Osteocyte (in vitro differentiated cells): Measurements from ENCODE around the gene KCNQ5. TPM values are rescaled to one million over a fixed set of nuclear protein-coding genes. Genes with fewer than 3 reads are reported as not detected.

ENCODE experiments used
- DNase-seq: peaks from one replicate; pipeline ENCODE4 v3.0.0; 2021; ENCODE audit warnings: mixed read lengths; ENCODE audit not compliant: unreplicated experiment; ENCODE audit errors: extremely low spot score
- H3K27ac Mint-ChIP-seq: one replicate; pipeline ENCODE4 v1.8.0; 2021; ENCODE audit warnings: mild to moderate bottlenecking, mixed read lengths; ENCODE audit not compliant: unreplicated experiment
- H3K27me3 Mint-ChIP-seq: one replicate; pipeline ENCODE4 v1.8.0; 2021; ENCODE audit warnings: mixed read lengths; ENCODE audit not compliant: unreplicated experiment
- H3K36me3 Mint-ChIP-seq: one replicate; pipeline ENCODE4 v1.8.0; 2021; ENCODE audit warnings: mixed read lengths; ENCODE audit not compliant: unreplicated experiment
- H3K4me1 Mint-ChIP-seq: one replicate; pipeline ENCODE4 v1.8.0; 2021; ENCODE audit warnings: mixed read lengths; ENCODE audit not compliant: unreplicated experiment
- H3K4me3 Mint-ChIP-seq: one replicate; pipeline ENCODE4 v1.8.0; 2021; ENCODE audit warnings: mild to moderate bottlenecking, moderate library complexity, mixed read lengths; ENCODE audit not compliant: unreplicated experiment
- H3K9me3 Mint-ChIP-seq: one replicate; pipeline ENCODE4 v1.8.0; 2021; ENCODE audit warnings: mixed read lengths; ENCODE audit not compliant: unreplicated experiment
- CTCF ChIP-seq: fragments of 200-600 bp; sonication (generic); IDR thresholded peaks from 2 replicates; pipeline ENCODE4 v1.5.0; 2021; ENCODE audit warnings: antibody characterized with exemption, mild to moderate bottlenecking, moderate library complexity
- total RNA-seq: library from RNA; stranded (reverse); gene quantifications from 2 replicates; pipeline ENCODE4 v1.2.1, GENCODE V29; 2021

The KCNQ5 gene
- total RNA-seq, 1 donor from 2014 or later: 7.2 TPM

GRCh38 chr6:72817208-72817607, 195.3 kb downstream of the KCNQ5 start:
- Mint-ChIP-seq H3K27me3 (no peaks in the 10 kb centered on the region), H3K36me3 (no peaks in the 10 kb centered on the region), H3K4me1 (peaks cover 5% of the 10 kb centered on the region), H3K9me3 (peaks cover 7% of the 10 kb centered on the region), H3K27ac (no peak overlapping the region), H3K4me3 (no peak overlapping the region)
- TF ChIP-seq CTCF: no peak
- no peak for DNase-seq

GRCh38 chr6:72819609-72820008, 197.7 kb downstream of the KCNQ5 start:
- no peak overlapping the region for H3K27ac Mint-ChIP-seq
- TF ChIP-seq CTCF: no peak
- H3K4me1 Mint-ChIP-seq: no peaks in the 10 kb centered on the region
- no peak for DNase-seq
- H3K4me3 Mint-ChIP-seq: no peak overlapping the region
- H3K36me3 Mint-ChIP-seq: no peaks in the 10 kb centered on the region
- no peaks in the 10 kb centered on the region for H3K27me3 Mint-ChIP-seq
- peaks cover 7% of the 10 kb centered on the region for H3K9me3 Mint-ChIP-seq

- H3K4me3 Mint-ChIP-seq: no peak overlapping the region
- no peak for DNase-seq
- peaks cover 1% of the 10 kb centered on the region for H3K4me1 Mint-ChIP-seq
- no peaks in the 10 kb centered on the region for H3K27me3 Mint-ChIP-seq
- no peak for TF ChIP-seq CTCF
- H3K27ac Mint-ChIP-seq: no peak overlapping the region
- H3K36me3 Mint-ChIP-seq: no peaks in the 10 kb centered on the region
- peaks cover 7% of the 10 kb centered on the region for H3K9me3 Mint-ChIP-seq
Observed at GRCh38 chr6:72820153-72820552, 198.3 kb downstream of the KCNQ5 start.

- no peak for DNase-seq
- Mint-ChIP-seq H3K36me3 (no peaks in the 10 kb centered on the region), H3K27ac (no peak overlapping the region), H3K9me3 (no peaks in the 10 kb centered on the region), H3K27me3 (no peaks in the 10 kb centered on the region), H3K4me3 (no peak overlapping the region), H3K4me1 (peaks cover 3% of the 10 kb centered on the region)
- no peak for TF ChIP-seq CTCF
Observed at GRCh38 chr6:72820906-72821305, 199.0 kb downstream of the KCNQ5 start.

- Mint-ChIP-seq H3K4me3 (no peak overlapping the region), H3K36me3 (no peaks in the 10 kb centered on the region), H3K27ac (no peak overlapping the region), H3K4me1 (peaks cover 3% of the 10 kb centered on the region), H3K9me3 (no peaks in the 10 kb centered on the region), H3K27me3 (no peaks in the 10 kb centered on the region)
- DNase-seq: no peak
- no peak for TF ChIP-seq CTCF
Observed at GRCh38 chr6:72822023-72822422, 200.2 kb downstream of the KCNQ5 start.
